Endodermal cell (in vitro differentiated cells): Measurements from ENCODE around the gene RFC4. TPM values are rescaled to one million over a fixed set of nuclear protein-coding genes. Genes with fewer than 3 reads are reported as not detected.
A peak's percentile ranks its signal among the peaks of the same experiment; 100 is the strongest.

Experiments
- DNase-seq: peaks from one replicate; pipeline ENCODE4 v3.0.0-alpha.2; 2017
- H3K27ac ChIP-seq: 2 replicates; pipeline ENCODE4 v1.5.1; 2013; ENCODE audit warnings: mild to moderate bottlenecking, low read depth, low read length, moderate library complexity
- H3K27me3 ChIP-seq: 2 replicates; pipeline ENCODE4 v1.6.1; 2013; ENCODE audit warnings: mild to moderate bottlenecking, low read length, moderate library complexity; ENCODE audit not compliant: insufficient read depth, control insufficient read depth, poor library complexity, severe bottlenecking
- H3K36me3 ChIP-seq: 2 replicates; pipeline ENCODE4 v1.7.0; 2013; ENCODE audit warnings: mild to moderate bottlenecking, low read length, moderate library complexity; ENCODE audit not compliant: control insufficient read depth, insufficient read depth
- H3K4me1 ChIP-seq: one replicate; pipeline ENCODE4 v1.7.0; 2013; ENCODE audit warnings: low read length; ENCODE audit not compliant: control insufficient read depth, insufficient read depth
- H3K4me3 ChIP-seq: 2 replicates; pipeline ENCODE4 v1.5.1; 2013; ENCODE audit warnings: mild to moderate bottlenecking, low read length, moderate library complexity
- H3K9ac ChIP-seq: 2 replicates; pipeline ENCODE4 v1.6.1; 2013; ENCODE audit warnings: mild to moderate bottlenecking, low read length, moderate library complexity; ENCODE audit not compliant: poor library complexity, severe bottlenecking; ENCODE audit errors: extremely low read depth
- H3K9me3 ChIP-seq: 2 replicates; pipeline ENCODE4 v1.6.1; 2013; ENCODE audit warnings: mild to moderate bottlenecking, low read length, moderate library complexity; ENCODE audit not compliant: control insufficient read depth
- H3K27ac Mint-ChIP-seq: 2 replicates; pipeline ENCODE4 v1.8.0; 2020; ENCODE audit warnings: mixed read lengths
- H3K27me3 Mint-ChIP-seq: 2 replicates; pipeline ENCODE4 v1.8.0; 2021; ENCODE audit warnings: mild to moderate bottlenecking, mixed read lengths; ENCODE audit not compliant: insufficient read depth
- H3K36me3 Mint-ChIP-seq: 2 replicates; pipeline ENCODE4 v1.8.0; 2020; ENCODE audit warnings: low read depth, mixed read lengths
- H3K4me1 Mint-ChIP-seq: 2 replicates; pipeline ENCODE4 v1.8.0; 2020; ENCODE audit warnings: mixed read lengths
- H3K4me3 Mint-ChIP-seq: 2 replicates; pipeline ENCODE4 v1.8.0; 2020; ENCODE audit warnings: mild to moderate bottlenecking, moderate library complexity, mixed read lengths
- H3K9me3 Mint-ChIP-seq: 2 replicates; pipeline ENCODE4 v1.8.0; 2020; ENCODE audit warnings: mild to moderate bottlenecking, mixed read lengths
- WGBS, 2 experiments: methylation state at CpG; one replicate each; pipeline versions ENCODE4 v1.1.5 to v1.1.7; 2013; ENCODE audit warnings: missing lambda C conversion rate in 2 of 2, mixed read lengths in 1 of 2; ENCODE audit not compliant: insufficient coverage in 1 of 2, insufficient read length in 1 of 2; 5-methylcytosine and 5-hydroxymethylcytosine counted together
- total RNA-seq, 2 donors: library from RNA; stranded (reverse); fragmentation: NEBNext Ultra II Directional in 1 of 2; extraction: Animal tissue kit (Norgen Biotek cat#: 25700) in 1 of 2; gene quantifications; 2 replicates in 1 of 2; 3 replicates in 1 of 2; pipeline ENCODE4 v1.2.1, GENCODE V29; 2021
- TF ChIP-seq, protein P1 (sequence below): fragments of 200-600 bp; sonication (generic); conservative IDR thresholded peaks from 2 replicates; pipeline ENCODE4 v1.5.0; 2021; ENCODE audit warnings: antibody characterized with exemption, mild to moderate bottlenecking

Gene RFC4
- total RNA-seq, 2 donors from 2014 or later = 57.6 to 111 TPM

- no peaks in the 10 kb centered on the region for H3K36me3 ChIP-seq
- H3K9me3 Mint-ChIP-seq = no peaks in the 10 kb centered on the region
- no peak overlapping the region for H3K27ac Mint-ChIP-seq
Observed at GRCh38 chr3:186754006-186754405, 52.3 kb downstream of the RFC4 start.

DNA sequence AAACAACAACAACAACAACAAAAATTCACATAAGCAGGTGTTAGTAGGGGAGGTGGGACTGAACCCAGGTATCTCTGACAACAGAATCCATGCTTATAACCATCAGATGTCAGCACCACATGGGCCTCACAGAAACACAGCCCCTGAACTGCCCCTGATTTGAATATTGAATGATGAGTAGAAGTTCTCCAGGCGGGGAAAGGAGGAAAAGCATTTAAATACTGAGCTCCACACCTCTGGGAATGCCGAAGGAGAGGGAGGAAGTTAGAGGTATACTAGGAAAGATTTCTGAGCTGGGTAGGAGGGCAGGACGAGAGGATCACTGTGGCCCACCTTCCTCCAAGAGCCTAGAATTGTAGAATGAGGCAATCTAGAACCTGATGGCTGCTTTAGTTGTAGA is 54.8 kb downstream of the RFC4 start:
- no peak overlapping the region for H3K4me3 ChIP-seq
- Mint-ChIP-seq H3K27ac (no peak overlapping the region), H3K27me3 (peaks cover 31% of the 10 kb centered on the region), H3K9me3 (no peaks in the 10 kb centered on the region), H3K4me1 (no peaks in the 10 kb centered on the region), H3K4me3 (no peak overlapping the region), H3K36me3 (no peaks in the 10 kb centered on the region)
- H3K27ac ChIP-seq = no peak overlapping the region
- peak; percentile 55 for DNase-seq
- H3K36me3 ChIP-seq = no peaks in the 10 kb centered on the region
- WGBS, 2 experiments = 81 to 96% methylated on average over 3 of the region's 3 CpGs
- TF ChIP-seq, protein P1, sequence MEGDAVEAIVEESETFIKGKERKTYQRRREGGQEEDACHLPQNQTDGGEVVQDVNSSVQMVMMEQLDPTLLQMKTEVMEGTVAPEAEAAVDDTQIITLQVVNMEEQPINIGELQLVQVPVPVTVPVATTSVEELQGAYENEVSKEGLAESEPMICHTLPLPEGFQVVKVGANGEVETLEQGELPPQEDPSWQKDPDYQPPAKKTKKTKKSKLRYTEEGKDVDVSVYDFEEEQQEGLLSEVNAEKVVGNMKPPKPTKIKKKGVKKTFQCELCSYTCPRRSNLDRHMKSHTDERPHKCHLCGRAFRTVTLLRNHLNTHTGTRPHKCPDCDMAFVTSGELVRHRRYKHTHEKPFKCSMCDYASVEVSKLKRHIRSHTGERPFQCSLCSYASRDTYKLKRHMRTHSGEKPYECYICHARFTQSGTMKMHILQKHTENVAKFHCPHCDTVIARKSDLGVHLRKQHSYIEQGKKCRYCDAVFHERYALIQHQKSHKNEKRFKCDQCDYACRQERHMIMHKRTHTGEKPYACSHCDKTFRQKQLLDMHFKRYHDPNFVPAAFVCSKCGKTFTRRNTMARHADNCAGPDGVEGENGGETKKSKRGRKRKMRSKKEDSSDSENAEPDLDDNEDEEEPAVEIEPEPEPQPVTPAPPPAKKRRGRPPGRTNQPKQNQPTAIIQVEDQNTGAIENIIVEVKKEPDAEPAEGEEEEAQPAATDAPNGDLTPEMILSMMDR = no peak
- H3K9me3 ChIP-seq = no peaks in the 10 kb centered on the region
- H3K27me3 ChIP-seq = peaks cover 22% of the 10 kb centered on the region
- H3K9ac ChIP-seq = no peak overlapping the region
- H3K4me1 ChIP-seq = no peaks in the 10 kb centered on the region

More at GRCh38 chr3:186754006-186754405, 52.3 kb downstream of the RFC4 start:
- DNase-seq = no peak
- H3K27me3 ChIP-seq = peaks cover 34% of the 10 kb centered on the region
- WGBS, 2 experiments = 86 to 94% methylated on average over 6 to 7 of the region's 7 CpGs
- H3K4me3 ChIP-seq = no peak overlapping the region
- TF ChIP-seq, protein P1 = no peak
- H3K9ac ChIP-seq = no peak overlapping the region
- H3K27ac ChIP-seq = no peak overlapping the region
- H3K9me3 ChIP-seq = no peaks in the 10 kb centered on the region
- Mint-ChIP-seq H3K4me3 (no peak overlapping the region), H3K4me1 (peaks cover 10% of the 10 kb centered on the region), H3K27me3 (peaks cover 56% of the 10 kb centered on the region), H3K36me3 (no peaks in the 10 kb centered on the region)
- no peaks in the 10 kb centered on the region for H3K4me1 ChIP-seq

DNA sequence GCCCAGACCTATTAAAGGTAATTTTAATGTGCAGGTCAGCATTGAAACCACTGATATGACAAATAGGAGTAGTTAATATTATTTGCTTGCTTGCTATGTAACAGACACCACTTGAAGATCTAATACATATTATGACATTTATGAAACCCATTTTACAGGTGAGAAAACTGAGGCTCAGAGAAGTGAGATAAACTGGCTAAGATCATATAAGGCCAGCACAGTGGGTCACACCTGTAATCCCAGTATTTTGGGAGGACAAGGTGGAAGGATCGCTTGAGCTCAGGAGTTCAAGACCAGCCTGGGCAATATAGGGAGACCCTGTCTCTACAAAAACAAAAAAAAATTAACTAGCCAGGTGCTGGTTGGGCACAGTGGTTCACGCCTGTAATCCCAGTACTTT is 56.0 kb downstream of the RFC4 start:
- no peaks in the 10 kb centered on the region for H3K36me3 Mint-ChIP-seq
- Histone ChIP-seq H3K27ac (no peak overlapping the region), H3K4me1 (no peaks in the 10 kb centered on the region), H3K4me3 (no peak overlapping the region), H3K9ac (no peak overlapping the region), H3K9me3 (no peaks in the 10 kb centered on the region), H3K36me3 (no peaks in the 10 kb centered on the region), H3K27me3 (peaks cover 12% of the 10 kb centered on the region)
- H3K27ac Mint-ChIP-seq = no peak overlapping the region
- 86 to 93% methylated on average over 1 to 2 of the region's 2 CpGs for WGBS, 2 experiments
- TF ChIP-seq, protein P1 = no peak
- peaks cover 3% of the 10 kb centered on the region for H3K4me1 Mint-ChIP-seq
- no peak overlapping the region for H3K4me3 Mint-ChIP-seq
- H3K27me3 Mint-ChIP-seq = peaks cover 20% of the 10 kb centered on the region
- no peaks in the 10 kb centered on the region for H3K9me3 Mint-ChIP-seq
- no peak for DNase-seq
